Gastroesophageal sphincter (tissue), 3 donors: ENCODE measurements around the gene S100B.

ENCODE experiments used
- CTCF ChIP-seq, 4 experiments: fragments of 200-600 bp in 2 of 4; fragments of 450-650 bp in 2 of 4; sonication (generic) in 1 of 4; IDR thresholded peaks; one replicate each; pipeline ENCODE4 v1.5.1; 2017 to 2019; ENCODE audit warnings: antibody characterized with exemption in 4 of 4, mild to moderate bottlenecking in 2 of 4, moderate library complexity in 2 of 4
- POLR2A ChIP-seq, 2 donors: fragments of 450-650 bp; IDR thresholded peaks; one replicate each; pipeline ENCODE4 v1.6.1; 2017; ENCODE audit warnings: antibody characterized with exemption in 2 of 2, mild to moderate bottlenecking in 2 of 2, moderate library complexity in 1 of 2

- TF ChIP-seq CTCF (IDR thresholded peaks at IDR 0.05) (no peak), POLR2A (IDR thresholded peaks at IDR 0.05) (no peak)
These were observed 24.0 kb upstream of the S100B start for GRCh38 chr21:46628868-46629267.
